ENCODE data around the gene CPAMD8.

The CPAMD8 gene

GRCh38 chr19:16869331-16869972 is 157.2 kb downstream of the CPAMD8 start:
- no peak for FAIRE-seq

- FAIRE-seq: no peak
Measured at GRCh38 chr19:16868423-16869130, 158.0 kb downstream of the CPAMD8 start.

GRCh38 chr19:16867211-16867610 is 159.4 kb downstream of the CPAMD8 start:
- FAIRE-seq: no peak

- FAIRE-seq: no peak
Measured at GRCh38 chr19:16862826-16863415, 163.7 kb downstream of the CPAMD8 start.

- FAIRE-seq: no peak
Measured at GRCh38 chr19:16861834-16862233, 164.8 kb downstream of the CPAMD8 start.

GRCh38 chr19:16861011-16861410 is 165.6 kb downstream of the CPAMD8 start:
- FAIRE-seq: no peak

GRCh38 chr19:16860118-16860517 is 166.5 kb downstream of the CPAMD8 start:
- no peak for FAIRE-seq

- no peak for FAIRE-seq
Measured at GRCh38 chr19:16859626-16860025, 167.0 kb downstream of the CPAMD8 start.

- no peak for FAIRE-seq
Measured at GRCh38 chr19:16856091-16856490, 170.5 kb downstream of the CPAMD8 start.

GRCh38 chr19:16853066-16853465 is 173.5 kb downstream of the CPAMD8 start:
- no peak for FAIRE-seq

- FAIRE-seq: no peak
Measured at GRCh38 chr19:16851031-16851712, 175.4 kb downstream of the CPAMD8 start.

- FAIRE-seq: no peak
Measured at GRCh38 chr19:16850133-16850532, 176.5 kb downstream of the CPAMD8 start.

- no peak for FAIRE-seq
Measured at GRCh38 chr19:16849168-16849567, 177.4 kb downstream of the CPAMD8 start.

GRCh38 chr19:16847430-16847829 is 179.2 kb downstream of the CPAMD8 start:
- FAIRE-seq: no peak

- no peak for FAIRE-seq
Measured at GRCh38 chr19:16846901-16847300, 179.7 kb downstream of the CPAMD8 start.

All from endometrium (tissue), 2 donors.